Astrocyte (in vitro differentiated cells and primary cell): Measurements from ENCODE around the gene ZNF622.

Experiments used
- EZH2 ChIP-seq: IDR thresholded peaks from 2 replicates; pipeline ENCODE4 v1.6.1; 2012; ENCODE audit warnings: mild to moderate bottlenecking, low read length, inconsistent platforms; ENCODE audit not compliant: insufficient read depth
- TF ChIP-seq, protein P1 (sequence below): IDR thresholded peaks from 2 replicates; pipeline ENCODE4 v1.5.1; 2011; ENCODE audit warnings: low read depth, mild to moderate bottlenecking, inconsistent platforms, low read length, moderate library complexity; ENCODE audit not compliant: insufficient read depth

DNA sequence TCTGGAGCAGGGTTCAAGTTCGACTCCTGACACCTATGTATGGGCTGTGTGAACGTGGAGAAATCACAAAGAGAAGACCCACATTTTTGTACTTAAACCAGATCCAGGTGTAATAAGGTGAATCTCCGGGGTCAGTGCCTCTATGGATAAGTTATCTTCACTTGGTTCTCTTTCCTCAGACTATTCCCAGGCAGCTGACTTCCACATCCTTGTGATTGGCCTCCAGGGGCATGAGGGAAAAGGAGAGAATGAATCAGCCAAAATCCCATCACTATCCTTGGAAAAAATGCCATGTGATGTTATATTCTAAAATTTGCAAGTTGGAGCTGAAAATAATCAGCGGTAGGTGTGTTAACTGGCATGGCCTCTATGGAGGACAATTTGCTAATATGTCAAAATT lies 37.2 kb downstream of the ZNF622 start:
- TF ChIP-seq EZH2 = no peak
- TF ChIP-seq, protein P1, sequence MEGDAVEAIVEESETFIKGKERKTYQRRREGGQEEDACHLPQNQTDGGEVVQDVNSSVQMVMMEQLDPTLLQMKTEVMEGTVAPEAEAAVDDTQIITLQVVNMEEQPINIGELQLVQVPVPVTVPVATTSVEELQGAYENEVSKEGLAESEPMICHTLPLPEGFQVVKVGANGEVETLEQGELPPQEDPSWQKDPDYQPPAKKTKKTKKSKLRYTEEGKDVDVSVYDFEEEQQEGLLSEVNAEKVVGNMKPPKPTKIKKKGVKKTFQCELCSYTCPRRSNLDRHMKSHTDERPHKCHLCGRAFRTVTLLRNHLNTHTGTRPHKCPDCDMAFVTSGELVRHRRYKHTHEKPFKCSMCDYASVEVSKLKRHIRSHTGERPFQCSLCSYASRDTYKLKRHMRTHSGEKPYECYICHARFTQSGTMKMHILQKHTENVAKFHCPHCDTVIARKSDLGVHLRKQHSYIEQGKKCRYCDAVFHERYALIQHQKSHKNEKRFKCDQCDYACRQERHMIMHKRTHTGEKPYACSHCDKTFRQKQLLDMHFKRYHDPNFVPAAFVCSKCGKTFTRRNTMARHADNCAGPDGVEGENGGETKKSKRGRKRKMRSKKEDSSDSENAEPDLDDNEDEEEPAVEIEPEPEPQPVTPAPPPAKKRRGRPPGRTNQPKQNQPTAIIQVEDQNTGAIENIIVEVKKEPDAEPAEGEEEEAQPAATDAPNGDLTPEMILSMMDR = no peak
